HG03108 (cell line): ENCODE data around the gene ARHGAP10.
"Not testable (repeated sequence)": the region's sequence is repeated elsewhere in the genome, so short reads cannot be mapped to it uniquely, and the experiment has no call there.

Experiments used
- ATAC-seq: cut with Tn5 transposase; IDR thresholded peaks from one replicate; pipeline ENCODE4 v1.9.1; 2021; ENCODE audit warnings: moderate library complexity; ENCODE audit not compliant: unreplicated experiment

The ARHGAP10 gene

DNA sequence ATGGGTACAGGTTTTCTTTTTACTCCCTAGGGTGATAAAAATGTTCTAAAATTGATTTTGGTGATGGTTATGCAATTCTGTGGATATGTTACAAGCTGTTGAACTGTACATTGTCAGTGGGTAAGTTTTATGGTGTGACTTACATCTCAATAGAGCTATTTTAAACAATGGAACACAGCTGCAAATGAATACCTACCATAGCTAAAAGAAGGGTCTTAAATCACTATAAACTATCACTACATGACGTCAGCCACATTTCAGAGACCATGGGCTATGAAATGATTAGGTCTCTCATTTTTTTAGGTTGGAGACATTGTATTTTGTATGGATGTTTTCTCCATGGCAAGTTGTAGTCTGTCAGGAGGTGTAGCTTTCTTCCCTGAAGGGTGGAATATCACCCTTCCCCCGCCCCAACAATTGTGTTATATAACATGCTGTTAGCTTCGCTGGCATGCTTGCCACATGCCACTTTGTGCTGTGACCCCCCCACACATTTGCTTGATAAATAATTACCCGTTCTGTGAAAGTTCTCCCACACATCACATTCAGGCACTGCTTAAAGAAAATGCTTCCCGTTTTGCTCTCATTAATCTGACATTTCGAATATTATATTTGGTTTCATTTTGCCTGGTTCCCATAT, 159.7 kb downstream of the ARHGAP10 start:
- no peak for ATAC-seq

DNA sequence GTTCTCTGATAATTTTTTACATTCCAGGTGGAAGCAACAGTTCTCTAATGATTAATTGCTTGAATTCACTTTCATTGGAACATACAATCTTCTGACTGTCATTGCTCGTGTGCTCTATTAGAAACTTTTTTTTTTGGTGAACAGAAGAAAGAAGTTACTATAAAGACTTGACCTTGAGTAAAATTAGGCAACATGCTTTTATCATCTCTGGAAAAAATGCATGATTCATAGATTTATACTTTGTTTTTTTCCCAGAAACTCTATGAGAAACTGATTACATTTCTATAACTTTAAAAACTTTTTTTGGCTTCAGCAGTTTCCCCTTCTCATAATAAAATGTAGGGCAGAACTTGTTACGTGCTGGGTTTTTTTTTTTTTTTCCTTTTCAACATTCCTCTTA, 167.6 kb downstream of the ARHGAP10 start:
- no peak for ATAC-seq

DNA sequence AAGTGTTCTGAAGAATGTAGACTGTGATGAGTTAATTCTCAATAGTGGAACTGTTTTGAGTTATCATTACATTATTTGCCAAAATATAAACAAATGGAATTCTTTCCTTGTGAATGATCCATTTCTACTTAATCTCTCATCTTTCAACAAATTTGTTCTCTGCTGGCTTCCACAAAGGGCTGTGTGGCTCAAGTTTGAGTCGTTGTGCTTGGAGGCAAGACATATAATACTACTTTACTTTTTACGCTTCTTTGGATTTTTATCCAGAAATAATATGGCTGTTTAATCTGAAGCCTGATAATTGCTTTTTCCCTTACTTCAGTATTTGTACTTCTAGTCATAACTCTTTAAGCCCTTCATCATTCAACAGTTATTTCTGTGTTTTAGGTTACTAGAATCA, 169.5 kb downstream of the ARHGAP10 start:
- ATAC-seq = no peak

DNA sequence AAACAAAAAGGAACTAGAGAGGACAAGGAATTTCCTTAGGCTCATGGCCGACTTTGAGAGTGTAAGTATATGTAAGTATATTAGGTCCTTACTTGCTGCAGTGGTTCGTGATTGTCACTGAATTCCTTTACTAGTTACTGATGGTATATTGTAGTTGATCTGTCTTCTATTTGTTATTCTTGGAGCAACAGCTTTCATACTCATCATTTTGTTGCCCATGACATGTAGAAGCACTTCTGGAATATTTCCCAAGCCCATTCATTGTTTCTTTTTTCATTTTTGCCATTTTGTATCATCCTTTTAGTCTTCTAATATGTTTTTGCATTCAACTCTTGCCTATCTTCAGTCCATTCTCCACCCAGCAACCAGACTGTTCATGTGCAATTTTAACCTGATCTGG, 170.0 kb downstream of the ARHGAP10 start:
- no peak for ATAC-seq

DNA sequence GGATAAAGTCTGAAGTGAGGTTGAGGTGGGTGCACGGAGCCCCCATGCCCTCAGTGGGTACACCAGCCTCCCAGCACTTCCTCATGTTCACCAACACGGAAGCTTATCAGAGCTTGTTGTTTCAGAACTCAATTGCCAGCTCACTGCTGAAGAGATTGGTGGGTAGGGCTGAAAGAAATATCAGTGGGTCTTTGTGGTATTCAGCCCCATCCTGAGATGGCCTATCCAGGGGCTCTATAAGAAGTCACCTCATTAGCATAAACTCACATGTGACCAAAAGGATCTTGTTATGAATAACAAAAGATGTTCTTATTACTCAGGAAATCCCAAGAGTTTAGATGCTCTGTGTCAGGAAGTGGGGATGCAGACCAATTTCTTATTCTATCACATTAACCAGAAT, 177.3 kb downstream of the ARHGAP10 start:
- no peak for ATAC-seq

DNA sequence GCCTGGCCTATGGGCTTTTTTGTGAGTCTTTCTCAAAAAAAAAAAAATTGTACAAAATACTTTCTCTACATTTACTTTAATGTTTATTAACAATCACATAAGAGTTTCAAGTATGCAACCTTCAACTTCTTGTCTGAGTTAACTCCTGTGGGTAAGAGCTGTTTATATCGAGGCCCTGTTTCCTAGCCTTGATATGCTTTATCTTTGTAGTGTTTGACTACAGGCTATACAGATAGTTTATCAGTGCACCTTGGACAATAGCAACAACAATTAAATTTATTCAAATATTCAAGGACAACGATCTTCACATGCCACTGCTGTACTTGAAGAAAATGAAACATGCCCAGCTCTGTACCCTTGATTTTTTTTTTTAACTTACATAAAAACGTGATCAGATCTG, 178.4 kb downstream of the ARHGAP10 start:
- no peak for ATAC-seq

DNA sequence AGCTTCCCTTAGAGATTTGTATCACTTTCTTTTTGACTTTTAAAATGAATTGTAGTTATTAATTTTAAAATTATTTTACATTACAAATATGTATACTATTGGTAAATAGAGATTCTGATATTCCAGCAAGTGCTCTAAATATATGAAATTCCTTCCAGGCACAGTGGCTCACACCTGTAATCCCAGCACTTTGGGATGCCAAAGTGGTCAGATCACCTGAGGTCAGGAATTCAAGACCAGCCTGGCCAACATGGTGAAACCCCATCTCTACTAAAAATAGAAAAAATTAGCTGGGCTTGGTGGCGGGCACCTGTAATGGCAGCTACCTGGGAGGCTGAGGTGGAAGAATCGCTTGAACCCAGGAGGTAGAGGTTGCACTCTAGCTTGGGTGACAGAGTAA, 180.2 kb downstream of the ARHGAP10 start:
- ATAC-seq = not testable (repeated sequence)

DNA sequence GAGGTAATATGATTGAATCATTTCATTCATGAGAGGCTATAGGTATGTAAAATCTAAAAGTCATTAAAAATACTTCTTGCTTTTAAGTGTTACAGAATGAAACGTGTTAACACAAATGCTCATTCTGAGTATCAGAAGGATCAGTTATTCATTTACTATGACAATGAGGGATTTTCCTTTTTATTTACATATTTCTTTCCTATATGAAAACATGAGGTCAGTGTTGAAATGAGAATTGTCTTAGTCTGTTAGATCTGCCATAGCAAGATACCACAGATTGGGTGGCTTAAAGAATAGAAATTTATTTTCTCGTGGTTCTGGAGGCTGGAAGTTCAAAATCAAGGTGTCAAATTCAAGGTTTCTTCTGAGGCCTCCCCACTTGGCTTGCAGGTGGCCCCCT, 181.2 kb downstream of the ARHGAP10 start:
- ATAC-seq = peak; percentile 51

DNA sequence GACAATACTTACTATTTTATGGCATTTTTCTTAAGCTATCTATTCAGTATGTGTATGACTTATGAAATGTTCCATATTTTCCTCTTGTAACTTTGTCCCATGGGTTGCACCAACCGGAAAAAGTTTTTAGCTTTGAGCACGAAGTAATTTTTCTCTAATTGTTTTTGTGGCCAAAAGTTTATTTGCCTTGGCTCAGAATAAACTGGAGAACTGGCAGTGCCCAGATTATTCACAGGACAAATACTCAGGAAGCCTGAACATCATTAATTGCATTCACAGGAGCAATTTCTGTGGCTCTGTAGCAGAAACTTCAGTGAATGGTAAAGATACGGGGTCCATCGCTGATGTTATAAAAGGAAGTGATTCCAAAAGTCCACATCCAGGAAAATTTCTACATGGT, 184.5 kb downstream of the ARHGAP10 start:
- ATAC-seq = no peak

DNA sequence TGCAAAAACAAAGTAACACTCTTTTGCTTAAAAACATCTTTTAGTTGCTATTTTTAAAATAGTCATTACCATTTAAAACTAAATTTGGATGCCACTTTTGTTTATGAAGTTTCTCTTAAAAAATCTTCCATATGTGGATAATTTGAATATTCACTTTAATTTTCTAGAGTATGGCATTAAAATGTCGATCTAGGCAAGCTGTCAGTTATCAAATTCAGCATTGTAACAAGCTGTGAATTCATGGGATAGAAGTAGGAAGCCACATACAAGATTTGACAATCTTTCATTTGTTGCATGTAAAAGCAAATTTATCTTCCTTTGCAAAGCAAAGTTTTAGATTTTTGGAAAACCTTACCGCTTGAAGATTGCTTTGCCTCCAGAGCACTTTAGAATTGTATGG, 191.5 kb downstream of the ARHGAP10 start:
- ATAC-seq = no peak

DNA sequence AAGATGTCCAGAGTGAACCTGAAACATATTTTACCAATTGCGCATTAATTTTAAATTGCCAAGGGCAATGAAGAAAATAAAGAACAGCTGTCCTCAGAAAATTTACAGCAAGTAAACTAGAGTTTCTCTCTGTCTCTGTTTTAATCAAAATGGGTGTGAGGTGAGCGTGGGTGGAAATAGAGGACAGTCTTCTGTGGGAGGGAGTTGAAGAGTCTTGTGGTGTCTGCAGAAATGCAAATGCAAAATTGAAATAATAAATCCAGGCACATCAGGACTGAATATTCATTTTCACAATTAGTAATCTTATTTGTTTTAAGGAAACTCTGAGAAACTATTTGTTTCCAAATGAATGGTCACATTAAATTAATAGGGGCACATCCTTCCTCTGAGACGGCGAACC, 192.0 kb downstream of the ARHGAP10 start:
- ATAC-seq = no peak

DNA sequence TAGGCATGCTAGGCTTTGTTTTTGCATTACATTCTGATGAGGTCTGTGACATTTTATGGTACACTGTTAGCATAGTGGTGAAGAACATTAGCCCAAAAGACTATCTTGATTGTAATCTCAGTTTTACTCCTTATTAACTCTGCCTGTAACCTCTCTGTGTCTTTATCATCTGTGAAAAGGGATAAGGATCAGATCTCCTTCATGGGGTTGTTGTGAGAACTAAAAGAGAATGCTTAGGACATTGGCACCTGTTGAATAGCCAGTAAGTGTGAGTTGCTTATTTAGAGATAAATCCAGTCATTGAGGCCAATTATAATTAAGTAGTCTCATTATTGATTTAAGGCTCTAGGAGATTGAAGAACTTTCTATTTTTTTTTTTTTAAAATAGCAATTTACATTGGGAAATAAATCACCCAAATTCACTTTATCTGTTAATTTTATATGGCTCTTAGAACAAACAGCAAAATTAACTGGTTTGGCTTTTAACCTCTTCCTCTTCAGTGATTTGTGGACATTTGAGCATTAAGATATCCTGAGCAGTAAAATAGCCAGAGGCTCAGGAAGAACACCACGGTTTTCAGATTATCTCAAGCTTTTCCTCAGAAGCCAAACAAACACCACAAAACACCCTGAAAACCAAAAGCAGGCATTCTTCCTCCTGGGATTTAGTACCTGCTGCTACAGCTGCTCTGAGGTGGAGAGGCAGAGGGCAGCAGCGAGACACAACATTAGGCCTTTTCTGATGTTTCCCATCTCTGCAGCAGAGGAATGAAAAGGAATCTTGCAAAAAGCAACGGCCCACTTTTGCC, 192.9 kb downstream of the ARHGAP10 start:
- peak; percentile 54 for ATAC-seq

DNA sequence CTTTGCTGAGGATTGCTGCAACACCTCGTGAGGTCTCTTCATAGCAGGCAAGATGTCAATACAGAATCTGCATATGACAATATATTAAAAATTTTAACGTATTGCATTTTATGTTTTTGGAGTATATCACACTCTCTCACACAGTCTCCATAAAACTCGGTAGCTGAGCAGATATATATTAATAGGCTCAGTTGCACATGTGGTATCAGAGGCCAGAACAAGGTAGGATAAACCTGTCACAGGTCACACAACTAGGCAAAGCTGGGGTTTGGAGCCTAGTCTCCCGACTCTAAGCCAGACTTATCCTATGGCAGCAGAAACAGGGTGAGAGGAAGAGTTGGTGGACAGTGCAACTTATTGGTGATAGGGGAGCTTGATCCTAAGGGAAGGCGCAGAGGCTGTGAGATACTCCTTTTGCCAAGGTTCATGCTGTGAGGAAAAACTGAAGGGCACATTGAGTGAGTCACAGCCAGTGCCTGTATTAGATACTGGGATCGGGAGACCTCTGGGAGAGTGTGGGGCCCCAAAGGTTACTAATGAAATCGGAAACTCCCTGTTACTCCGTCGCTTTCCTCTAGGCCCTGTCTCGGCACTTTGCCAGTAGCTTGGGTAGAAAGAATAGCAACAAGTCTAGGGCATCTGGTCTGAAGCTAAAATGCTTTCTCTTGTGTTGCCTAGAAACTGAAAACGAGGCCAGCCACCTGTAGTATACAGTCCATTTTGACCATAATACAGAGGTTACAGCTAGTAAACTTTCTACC, 195.7 kb downstream of the ARHGAP10 start:
- ATAC-seq = no peak

DNA sequence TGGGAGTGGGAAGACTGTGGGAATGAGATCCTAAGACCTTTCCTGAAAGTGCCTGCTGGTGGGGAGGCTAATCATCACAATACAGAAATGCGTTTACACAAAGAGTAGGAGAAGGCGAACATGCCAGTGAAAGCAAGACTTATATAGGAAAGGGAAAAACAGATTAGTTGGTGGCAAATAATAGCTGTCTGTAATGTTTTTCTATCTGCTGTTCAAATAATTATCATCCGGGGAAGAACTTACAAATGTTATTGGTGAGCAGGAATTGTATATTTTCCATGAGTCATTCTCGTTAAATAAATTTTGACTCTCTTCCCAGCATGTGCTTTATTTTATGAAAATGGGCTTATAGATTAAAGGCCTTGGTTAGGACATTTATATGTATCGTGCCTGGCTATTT, 196.5 kb downstream of the ARHGAP10 start:
- ATAC-seq = no peak

DNA sequence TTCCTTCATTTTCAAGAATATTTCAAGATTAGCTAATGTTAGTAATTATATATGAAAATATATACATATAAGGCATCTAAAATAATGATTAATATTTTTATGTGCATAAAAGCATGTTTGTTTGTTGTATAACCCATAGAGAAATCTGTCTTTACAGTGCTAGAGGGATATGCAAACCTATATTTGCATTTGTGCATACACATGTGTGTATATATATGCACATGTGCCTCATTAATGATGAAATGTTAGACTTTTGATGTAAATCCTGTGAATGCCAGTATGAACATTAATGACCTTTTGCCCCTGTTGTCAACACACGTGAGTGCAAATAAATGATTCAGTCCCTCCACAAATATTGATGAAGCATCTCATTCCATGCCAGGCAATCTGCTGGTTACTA, 197.9 kb downstream of the ARHGAP10 start:
- no peak for ATAC-seq

DNA sequence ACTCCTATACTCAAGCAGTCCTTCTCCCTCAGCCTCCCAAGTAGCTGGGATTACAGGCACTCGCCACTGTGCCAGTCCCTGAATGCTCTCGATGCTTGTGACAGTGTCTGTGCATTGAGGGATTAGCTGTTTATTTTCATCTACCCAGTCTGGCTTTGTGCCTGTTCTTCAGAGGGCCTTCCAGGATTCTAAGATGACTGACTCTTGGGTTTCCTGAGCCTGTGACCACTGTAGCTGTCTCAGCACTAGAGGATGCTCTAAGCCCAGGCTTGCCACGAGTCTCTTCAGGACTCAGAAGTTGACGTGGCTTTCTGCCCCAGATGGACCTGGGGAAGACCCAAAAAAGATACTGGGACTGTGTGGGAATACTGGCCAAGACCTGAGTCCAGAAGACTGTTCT, 201.4 kb downstream of the ARHGAP10 start:
- no peak for ATAC-seq

DNA sequence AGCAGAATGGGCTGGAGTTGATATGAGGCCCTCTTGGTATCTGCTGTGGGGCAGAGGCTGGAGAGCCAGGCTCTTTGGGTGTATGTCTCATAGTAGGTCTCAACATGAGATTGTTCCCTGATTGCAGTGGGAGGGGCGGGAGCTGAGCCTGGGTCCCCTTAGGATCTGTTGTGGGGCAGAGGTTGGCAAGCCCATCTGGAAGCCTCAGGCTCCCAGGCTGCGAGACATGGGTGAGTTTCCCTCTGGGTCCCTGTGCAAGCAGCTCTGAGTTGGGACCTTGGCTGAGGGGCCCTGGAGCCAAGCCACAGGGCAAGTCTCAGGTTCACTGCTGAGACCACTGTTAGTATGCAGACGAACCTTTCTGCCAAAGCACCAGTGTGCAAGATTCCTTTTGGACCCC, 201.9 kb downstream of the ARHGAP10 start:
- ATAC-seq = no peak

DNA sequence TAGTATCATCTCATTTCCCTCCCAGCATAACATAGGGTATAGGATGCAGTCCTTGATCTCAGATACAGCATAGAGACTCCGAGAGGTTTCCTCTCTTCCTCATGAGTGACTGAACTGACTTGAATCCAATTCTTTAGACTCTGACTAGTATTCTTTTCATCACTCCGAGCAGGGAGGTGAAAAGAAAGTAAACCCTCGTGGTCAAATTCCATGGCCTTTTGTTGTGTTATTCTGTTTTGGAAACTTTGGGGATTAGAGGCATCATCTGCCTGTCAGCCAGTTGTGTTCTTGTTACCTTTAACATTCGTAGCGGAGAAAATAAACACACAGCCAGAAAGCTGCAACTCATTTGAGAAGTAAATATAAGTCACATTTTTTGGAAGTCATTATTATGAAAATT, 206.6 kb downstream of the ARHGAP10 start:
- no peak for ATAC-seq

DNA sequence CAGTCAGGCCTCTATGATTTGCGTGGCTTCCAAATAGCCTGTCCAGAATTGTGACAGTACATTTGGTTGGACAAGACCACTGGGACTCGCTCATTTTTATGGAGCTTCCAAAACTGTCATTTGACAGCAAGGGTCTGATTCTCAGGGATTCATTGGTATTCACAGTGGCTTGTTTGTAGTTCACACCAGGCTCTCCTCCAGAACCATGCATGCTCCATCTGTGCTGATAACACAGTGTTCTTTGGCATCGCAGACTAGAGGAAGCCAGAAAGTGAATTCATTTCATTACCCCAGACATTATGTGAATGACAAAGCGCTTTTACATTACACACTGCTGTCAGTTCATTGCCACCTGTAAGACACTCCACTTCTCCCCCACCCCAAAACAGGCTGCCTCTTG, 208.3 kb downstream of the ARHGAP10 start:
- ATAC-seq = no peak

DNA sequence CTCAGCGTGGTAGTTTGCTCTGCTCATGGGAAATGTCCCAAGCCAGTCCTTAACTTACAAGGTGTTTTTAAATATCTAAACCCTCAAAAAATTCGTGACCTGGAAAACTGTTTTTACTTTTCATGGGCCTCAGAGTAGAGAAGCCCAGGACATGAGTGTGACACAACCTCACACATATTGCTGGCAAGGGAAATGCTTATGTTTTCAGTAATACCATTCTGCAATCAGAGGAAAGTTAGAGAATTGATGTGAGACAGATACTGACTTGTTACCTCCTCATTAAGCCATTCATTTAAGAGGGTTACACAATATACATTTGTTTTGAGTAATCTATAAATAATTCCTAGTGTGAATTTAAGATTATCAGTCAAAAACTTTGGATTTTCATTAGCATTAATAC, 209.5 kb downstream of the ARHGAP10 start:
- ATAC-seq = no peak

DNA sequence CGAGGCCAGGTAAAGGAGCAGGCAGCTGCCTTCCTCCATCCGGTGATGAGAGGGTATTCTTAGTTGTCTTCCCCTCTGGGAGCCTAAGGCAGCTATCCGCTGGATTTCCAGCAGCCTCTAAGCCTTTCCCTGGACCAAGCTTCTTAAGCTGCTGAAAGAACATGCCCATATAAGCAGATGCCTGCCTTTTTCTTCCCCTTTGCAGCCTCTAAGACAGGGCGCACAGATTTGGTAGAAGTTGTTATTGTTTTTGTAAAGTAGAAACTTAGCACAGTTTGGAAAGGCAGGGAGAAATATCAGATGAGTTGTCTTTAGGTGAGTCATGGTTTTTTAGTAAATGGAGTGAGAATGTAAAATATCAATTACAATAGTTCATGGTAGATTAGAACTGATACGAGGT, 210.8 kb downstream of the ARHGAP10 start:
- ATAC-seq = no peak

DNA sequence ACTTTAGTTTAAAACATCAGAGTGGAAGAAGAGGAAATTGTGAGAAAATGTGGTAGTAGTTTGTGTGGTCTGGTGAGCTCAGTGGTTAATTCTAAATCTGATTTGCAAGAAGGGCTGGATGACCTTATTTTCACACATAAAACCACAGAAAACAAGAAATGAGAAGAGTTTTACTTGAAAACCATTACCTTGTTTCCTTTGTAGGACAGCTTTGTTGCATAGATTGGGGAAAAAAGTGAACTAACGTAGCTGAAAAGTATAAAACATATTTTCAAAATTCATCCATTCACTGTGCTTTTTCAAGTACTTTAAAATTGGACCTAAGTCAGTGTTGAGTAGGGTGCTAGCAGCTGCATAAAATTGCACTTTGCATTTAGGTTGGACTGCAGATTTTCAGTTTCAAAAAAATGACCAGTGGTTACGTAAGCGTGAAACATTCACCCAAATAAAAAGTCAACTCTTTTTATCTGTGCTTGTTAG, 211.3 kb downstream of the ARHGAP10 start:
- peak; percentile 91 for ATAC-seq
